DMS114 treated with DMSO at 0.1 percent for 48 hours (cell line): Measurements from ENCODE around the gene FPR2.
"Not testable (repeated sequence)": the region's sequence is repeated elsewhere in the genome, so short reads cannot be mapped to it uniquely, and the experiment has no call there.

Source experiments
- DNase-seq: peaks from one replicate; lab custom pipeline; 2025; ENCODE audit not compliant: unreplicated experiment; lab: John Stamatoyannopoulos, UW

Gene FPR2

GRCh38 chr19:51739466-51740213 lies 21.3 kb upstream of the FPR2 start:
- no peak for DNase-seq

DNA sequence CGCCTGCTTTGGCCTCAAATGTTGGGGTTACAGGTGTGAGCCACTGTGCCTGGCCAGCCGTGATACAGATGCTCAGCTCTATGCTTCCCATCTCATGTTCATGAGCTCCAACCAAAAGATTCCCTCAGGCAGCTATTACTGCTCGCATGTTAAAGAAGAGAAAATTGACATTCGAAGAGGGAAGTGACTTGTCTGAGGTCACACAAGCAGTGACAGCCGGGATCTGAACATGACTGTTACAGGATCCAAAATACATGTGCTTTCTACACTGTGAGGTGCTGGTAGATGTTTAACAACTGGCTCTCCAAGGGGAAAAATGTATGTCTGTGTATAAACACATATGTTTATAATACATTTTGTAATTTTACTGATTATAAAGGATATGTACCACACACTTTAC lies 20.6 kb upstream of the FPR2 start:
- no peak for DNase-seq

GRCh38 chr19:51742789-51743188 lies 18.2 kb upstream of the FPR2 start:
- no peak for DNase-seq

GRCh38 chr19:51743405-51743804 lies 17.6 kb upstream of the FPR2 start:
- no peak for DNase-seq

DNA sequence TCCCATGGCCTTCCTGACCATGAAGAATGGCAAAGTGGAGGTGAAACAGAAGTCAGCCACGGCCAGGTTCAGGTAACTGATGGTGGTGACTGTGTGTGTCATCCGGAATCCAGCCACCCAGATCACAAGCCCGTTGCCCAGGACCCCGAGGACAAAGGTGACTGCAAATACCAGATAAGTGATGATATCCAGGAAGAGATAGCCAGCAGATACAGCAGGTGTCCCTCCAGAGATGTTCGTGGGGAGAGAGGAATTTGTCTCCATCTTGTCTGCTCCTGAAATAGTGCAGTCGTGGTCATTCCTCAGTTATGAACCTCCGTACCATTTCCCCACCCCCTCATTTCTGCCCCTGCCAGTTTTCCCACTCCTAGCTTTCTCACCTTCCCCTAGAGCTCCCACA lies 14.2 kb upstream of the FPR2 start:
- DNase-seq = no peak

DNA sequence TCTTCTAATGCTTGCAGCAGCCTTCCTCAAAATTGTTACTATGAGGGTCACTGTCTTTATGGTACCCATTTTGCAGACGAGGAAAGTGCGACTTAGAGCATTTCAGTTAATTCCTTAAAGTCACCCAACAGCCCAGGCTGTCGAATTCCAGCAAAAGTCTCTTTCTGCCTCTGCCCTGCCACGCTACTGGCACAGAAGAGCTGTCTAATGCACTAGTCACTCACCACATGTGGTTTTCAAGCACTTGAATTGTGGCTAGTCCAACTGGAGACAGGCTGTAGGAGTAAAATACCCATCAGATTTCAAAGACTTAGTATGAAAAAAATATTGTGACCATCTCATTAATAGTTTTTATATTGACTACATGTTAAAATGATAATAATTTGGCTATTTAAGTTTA lies 11.0 kb upstream of the FPR2 start:
- DNase-seq = no peak

GRCh38 chr19:51750400-51751094 lies 10.4 kb upstream of the FPR2 start:
- no peak for DNase-seq

GRCh38 chr19:51751655-51752054 lies 9.3 kb upstream of the FPR2 start, which contains the start of gene FPR1:
FPR1 (minus strand) TSS chr19:51751878; CDS start chr19:51746994, 4,884 bp downstream.
- no peak for DNase-seq

GRCh38 chr19:51754109-51754508 lies 6.9 kb upstream of the FPR2 start:
- no peak for DNase-seq

DNA sequence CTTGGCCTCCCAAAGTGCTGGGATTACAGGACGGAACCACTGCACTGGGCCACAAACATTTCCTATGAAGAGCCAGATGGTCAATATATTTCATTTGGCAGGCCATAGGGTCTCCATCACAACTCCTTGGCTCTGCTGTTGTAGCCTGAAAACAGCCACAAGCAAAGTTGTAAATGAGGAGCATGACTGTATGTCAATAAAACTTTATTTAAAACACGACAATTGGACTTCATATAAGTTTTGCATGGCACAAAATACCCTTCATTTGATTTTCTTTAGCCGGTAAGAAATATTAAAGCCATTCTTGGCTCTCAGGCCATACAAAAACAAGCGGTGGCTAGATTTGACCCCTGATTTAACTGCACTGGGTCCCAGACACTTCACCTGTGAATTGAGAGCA lies 6.2 kb upstream of the FPR2 start:
- no peak for DNase-seq

GRCh38 chr19:51755571-51755970 lies 5.4 kb upstream of the FPR2 start:
- no peak for DNase-seq

DNA sequence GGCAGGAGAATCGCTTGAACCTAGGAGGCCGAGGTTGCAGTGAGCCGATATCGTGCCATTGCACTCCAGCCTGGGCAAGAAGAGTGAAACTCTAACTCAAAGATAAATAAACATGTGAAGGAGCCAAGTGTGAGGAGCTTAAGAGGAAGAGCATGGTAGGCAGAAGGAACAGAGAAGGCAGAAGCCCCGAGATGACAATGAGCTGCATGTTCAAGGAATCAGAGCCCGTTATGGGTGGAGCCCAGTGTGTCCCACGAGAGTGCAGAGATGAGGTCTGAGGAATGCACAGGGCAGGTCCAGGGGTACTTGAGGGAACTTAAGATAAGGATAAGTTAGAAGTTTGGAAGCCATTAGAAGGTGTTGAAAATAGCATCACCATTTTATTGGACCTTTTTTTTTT lies 716 bp downstream of the FPR2 start:
- DNase-seq = no peak

GRCh38 chr19:51765086-51765485 lies 4.1 kb downstream of the FPR2 start:
- DNase-seq = no peak

DNA sequence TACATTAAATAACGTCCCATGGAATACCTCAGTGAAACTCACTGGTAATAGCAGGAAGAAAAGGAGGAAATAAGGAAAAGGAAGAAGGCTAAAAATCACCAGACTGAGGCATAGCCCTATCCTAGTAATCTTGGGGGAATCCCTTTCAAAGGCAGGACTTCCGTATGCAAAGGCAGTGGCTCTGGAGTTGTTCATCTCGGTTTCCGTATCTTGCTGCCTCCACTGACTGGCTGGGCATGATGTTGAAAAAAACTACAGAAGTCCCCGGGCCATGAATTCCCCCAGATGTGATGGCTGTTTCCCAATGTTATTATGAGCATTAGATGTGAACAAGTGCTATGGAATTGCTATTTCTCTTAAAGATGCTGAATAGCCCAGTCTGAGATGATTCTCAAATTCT lies 5.5 kb downstream of the FPR2 start:
- no peak for DNase-seq

DNA sequence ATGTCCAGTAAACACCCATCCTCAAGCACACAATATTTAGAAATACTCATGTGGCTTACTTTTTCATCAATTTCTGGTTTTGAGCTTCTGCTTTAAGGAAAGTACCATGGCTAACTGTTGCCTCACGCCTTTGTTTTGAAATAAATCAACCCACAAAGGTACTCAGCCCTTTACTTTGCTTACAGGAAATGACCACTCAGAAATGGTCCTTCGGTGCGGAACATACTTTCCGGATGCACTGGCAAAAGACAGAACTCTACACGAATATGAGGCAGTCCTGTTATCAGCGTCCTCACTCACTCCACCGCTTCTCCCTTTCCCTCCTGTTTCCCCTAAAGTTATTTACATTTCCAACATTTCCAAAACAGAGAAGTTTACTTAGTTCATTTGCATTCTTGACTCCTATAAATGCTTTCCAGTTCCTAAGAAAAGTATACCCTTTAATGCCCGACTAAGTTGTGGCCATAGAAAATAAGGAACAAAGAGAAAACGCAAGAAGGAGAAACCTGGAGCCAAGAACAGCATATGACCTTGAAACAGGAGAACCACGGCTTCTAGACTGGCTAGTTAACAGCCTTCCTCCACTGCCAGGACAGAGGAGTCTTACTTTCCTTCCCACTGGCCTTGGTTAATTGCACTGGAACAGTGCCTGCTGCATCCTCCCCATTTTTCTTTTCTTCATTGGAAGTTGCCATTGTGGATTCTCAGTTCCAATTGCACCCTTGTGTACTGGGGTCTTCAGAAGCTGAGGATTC lies 10.6 kb downstream of the FPR2 start:
- no peak for DNase-seq

GRCh38 chr19:51772977-51773376 lies 12.0 kb downstream of the FPR2 start:
- no peak for DNase-seq

GRCh38 chr19:51776561-51776960 lies 15.6 kb downstream of the FPR2 start:
- not testable (repeated sequence) for DNase-seq

GRCh38 chr19:51777570-51778462 lies 16.8 kb downstream of the FPR2 start:
- peak; percentile 80 for DNase-seq

GRCh38 chr19:51779181-51779580 lies 18.2 kb downstream of the FPR2 start:
- DNase-seq = no peak

DNA sequence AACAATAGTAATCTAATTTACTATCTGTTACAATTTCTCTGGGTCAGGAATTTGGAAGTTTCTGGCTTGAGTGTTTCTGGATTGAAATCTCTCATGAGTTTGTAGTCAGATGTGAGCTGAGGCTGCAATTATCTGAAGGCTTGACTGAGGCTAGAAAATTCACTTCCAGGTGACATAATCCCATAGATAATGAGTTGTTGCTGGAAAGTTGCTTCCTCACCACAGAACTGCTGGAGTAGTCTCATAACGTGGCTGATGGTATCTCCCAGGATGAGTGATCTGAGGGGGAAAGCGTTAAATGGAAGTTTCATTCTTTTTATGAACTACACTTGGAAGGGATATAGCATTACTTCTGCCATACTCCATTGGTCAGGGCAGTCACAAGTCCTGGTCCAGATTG lies 18.7 kb downstream of the FPR2 start:
- no peak for DNase-seq

DNA sequence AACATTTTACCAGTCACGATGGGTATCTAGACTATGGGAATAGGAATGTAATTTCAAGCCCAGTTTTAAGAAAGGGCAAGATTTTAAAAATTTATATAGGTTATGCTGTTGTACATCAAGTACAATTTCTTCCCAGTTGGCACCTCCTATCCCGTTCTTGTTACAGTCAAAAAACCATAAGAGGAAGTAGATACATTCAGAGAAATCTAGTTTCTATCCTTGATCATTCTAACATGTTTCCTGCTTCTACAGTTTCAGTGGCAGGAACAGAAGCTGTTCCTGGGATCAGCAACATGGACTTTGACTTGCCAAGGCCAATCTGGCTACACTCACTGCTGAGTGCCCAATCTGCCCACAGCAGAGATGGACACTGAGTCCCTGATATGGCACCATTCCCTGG lies 19.3 kb downstream of the FPR2 start:
- DNase-seq = no peak
